Cardiac muscle cell (in vitro differentiated cells and primary cell): ENCODE data around the gene CELF2. TPM values are rescaled to one million over a fixed set of nuclear protein-coding genes. Genes with fewer than 3 reads are reported as not detected.

ENCODE experiments used
- DNase-seq, 2 donors: peaks; one replicate each; pipeline versions ENCODE4 v3.0.0 to v3.0.0-alpha.2; 2010 to 2017; ENCODE audit warnings: low read depth in 1 of 2, low spot score in 1 of 2
- H3K27ac ChIP-seq: fragments of 200-600 bp; sonication (generic); 2 replicates; pipeline ENCODE4 v1.5.1; 2016
- H3K27me3 ChIP-seq: fragments of 200-600 bp; sonication (generic); 2 replicates; pipeline ENCODE4 v1.6.0; 2016; ENCODE audit warnings: control low read depth
- H3K36me3 ChIP-seq: fragments of 200-600 bp; sonication (generic); 2 replicates; pipeline ENCODE4 v1.5.1; 2016; ENCODE audit warnings: control low read depth
- H3K4me1 ChIP-seq: fragments of 200-600 bp; sonication (generic); 2 replicates; pipeline ENCODE4 v1.8.1; 2017; ENCODE audit warnings: low read depth, mild to moderate bottlenecking, mixed run types
- H3K4me3 ChIP-seq: fragments of 200-600 bp; sonication (generic); 2 replicates; pipeline ENCODE4 v1.5.1; 2016; ENCODE audit warnings: mild to moderate bottlenecking
- H3K9me3 ChIP-seq: fragments of 200-600 bp; sonication (generic); 2 replicates; pipeline ENCODE4 v1.5.1; 2017; ENCODE audit warnings: low read depth, mild to moderate bottlenecking, control low read depth
- polyA plus RNA-seq: library from polyadenylated mRNA; unstranded; fragments of >200 nt; fragmentation: Nextera tagmentation; extraction: Ambion mirVana; gene quantifications from 2 replicates; pipeline ENCODE4 v1.2.1, GENCODE V29; 2016
- total RNA-seq: library from RNA; depleted of rRNA; stranded (reverse); fragments of >200 nt; gene quantifications from 2 replicates; pipeline ENCODE4 v1.2.3, GENCODE V29; 2016
- TF ChIP-seq, protein P1 (sequence below): IDR thresholded peaks from 2 replicates; pipeline ENCODE4 v1.5.1; 2012; ENCODE audit warnings: low read depth, mild to moderate bottlenecking, low read length

CELF2 gene
- total and polyA plus RNA-seq, 2 experiments from 2014 or later = 66.9 to 82.7 TPM

GRCh38 chr10:11213137-11213536 is 195.5 kb downstream of the CELF2 start:
- Histone ChIP-seq H3K36me3 (peaks cover 2% of the 10 kb centered on the region), H3K4me3 (no peak overlapping the region), H3K4me1 (peaks cover 35% of the 10 kb centered on the region), H3K9me3 (no peaks in the 10 kb centered on the region), H3K27me3 (no peaks in the 10 kb centered on the region), H3K27ac (peak overlapping the region; percentile 33)
- no peak for DNase-seq
- TF ChIP-seq, protein P1, sequence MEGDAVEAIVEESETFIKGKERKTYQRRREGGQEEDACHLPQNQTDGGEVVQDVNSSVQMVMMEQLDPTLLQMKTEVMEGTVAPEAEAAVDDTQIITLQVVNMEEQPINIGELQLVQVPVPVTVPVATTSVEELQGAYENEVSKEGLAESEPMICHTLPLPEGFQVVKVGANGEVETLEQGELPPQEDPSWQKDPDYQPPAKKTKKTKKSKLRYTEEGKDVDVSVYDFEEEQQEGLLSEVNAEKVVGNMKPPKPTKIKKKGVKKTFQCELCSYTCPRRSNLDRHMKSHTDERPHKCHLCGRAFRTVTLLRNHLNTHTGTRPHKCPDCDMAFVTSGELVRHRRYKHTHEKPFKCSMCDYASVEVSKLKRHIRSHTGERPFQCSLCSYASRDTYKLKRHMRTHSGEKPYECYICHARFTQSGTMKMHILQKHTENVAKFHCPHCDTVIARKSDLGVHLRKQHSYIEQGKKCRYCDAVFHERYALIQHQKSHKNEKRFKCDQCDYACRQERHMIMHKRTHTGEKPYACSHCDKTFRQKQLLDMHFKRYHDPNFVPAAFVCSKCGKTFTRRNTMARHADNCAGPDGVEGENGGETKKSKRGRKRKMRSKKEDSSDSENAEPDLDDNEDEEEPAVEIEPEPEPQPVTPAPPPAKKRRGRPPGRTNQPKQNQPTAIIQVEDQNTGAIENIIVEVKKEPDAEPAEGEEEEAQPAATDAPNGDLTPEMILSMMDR = no peak

GRCh38 chr10:11214407-11214806 is 196.7 kb downstream of the CELF2 start:
- Histone ChIP-seq H3K4me3 (no peak overlapping the region), H3K27me3 (no peaks in the 10 kb centered on the region), H3K36me3 (peaks cover 3% of the 10 kb centered on the region), H3K27ac (no peak overlapping the region), H3K9me3 (no peaks in the 10 kb centered on the region), H3K4me1 (peaks cover 29% of the 10 kb centered on the region)
- TF ChIP-seq, protein P1 = no peak
- no peak for DNase-seq

- Histone ChIP-seq H3K27me3 (no peaks in the 10 kb centered on the region), H3K4me3 (no peak overlapping the region)
These were observed 197.8 kb downstream of the CELF2 start for GRCh38 chr10:11215471-11215870.

GRCh38 chr10:11217521-11217920 is 199.8 kb downstream of the CELF2 start:
- TF ChIP-seq, protein P1 = no peak
- H3K27ac ChIP-seq = no peak overlapping the region
- H3K4me1 ChIP-seq = peaks cover 13% of the 10 kb centered on the region
- no peak for DNase-seq
- H3K27me3 ChIP-seq = no peaks in the 10 kb centered on the region
- no peak overlapping the region for H3K4me3 ChIP-seq
- H3K9me3 ChIP-seq = no peaks in the 10 kb centered on the region
- peaks cover 3% of the 10 kb centered on the region for H3K36me3 ChIP-seq

More at GRCh38 chr10:11215471-11215870, 197.8 kb downstream of the CELF2 start:
- peaks cover 26% of the 10 kb centered on the region for H3K4me1 ChIP-seq
- TF ChIP-seq, protein P1 = no peak
- peaks cover 3% of the 10 kb centered on the region for H3K36me3 ChIP-seq
- H3K27ac ChIP-seq = no peak overlapping the region
- H3K9me3 ChIP-seq = no peaks in the 10 kb centered on the region
- DNase-seq = no peak

DNA sequence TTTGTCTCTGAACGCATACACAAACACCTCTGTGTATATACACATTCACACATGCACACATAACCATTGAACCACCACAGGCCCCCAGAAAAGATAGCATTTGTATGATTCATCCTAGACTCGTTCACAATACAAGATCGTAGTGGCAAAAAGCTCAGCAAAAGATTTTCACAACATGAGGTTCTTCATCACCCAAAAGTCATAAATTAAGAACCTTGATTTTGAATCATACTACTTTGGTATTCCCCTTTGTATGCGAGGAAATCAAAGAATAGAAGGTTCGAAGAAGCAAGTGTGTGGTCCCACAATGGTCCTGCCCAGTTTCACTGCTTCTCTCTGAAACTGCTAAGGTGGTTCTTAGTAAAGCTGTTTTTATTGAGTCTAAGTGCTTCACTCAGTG is 200.7 kb downstream of the CELF2 start:
- no peaks in the 10 kb centered on the region for H3K27me3 ChIP-seq
- H3K4me3 ChIP-seq = no peak overlapping the region
- peaks cover 4% of the 10 kb centered on the region for H3K4me1 ChIP-seq
- peaks cover 3% of the 10 kb centered on the region for H3K36me3 ChIP-seq
- H3K9me3 ChIP-seq = no peaks in the 10 kb centered on the region
- no peak for DNase-seq
- H3K27ac ChIP-seq = no peak overlapping the region
- TF ChIP-seq, protein P1 = no peak

- Histone ChIP-seq H3K27me3 (no peaks in the 10 kb centered on the region), H3K9me3 (no peaks in the 10 kb centered on the region), H3K4me3 (no peak overlapping the region), H3K4me1 (peaks cover 12% of the 10 kb centered on the region), H3K36me3 (peaks cover 3% of the 10 kb centered on the region), H3K27ac (peak overlapping the region; percentile 36)
- no peak for DNase-seq
- TF ChIP-seq, protein P1 = no peak
These were observed 201.8 kb downstream of the CELF2 start for GRCh38 chr10:11219431-11219830.
